Endometrial microvascular endothelial cells (primary cell): ENCODE measurements around the gene SDR9C7. TPM values are rescaled to one million over a fixed set of nuclear protein-coding genes. Genes with fewer than 3 reads are reported as not detected.
"Not testable (repeated sequence)": the region's sequence is repeated elsewhere in the genome, so short reads cannot be mapped to it uniquely, and the experiment has no call there.

Experiments
- in situ Hi-C: cut with HindIII; loops from 2 replicates; pipeline ENCODE4 v1.10.0; 2017; ENCODE audit warnings: low sequenced_read_pairs, low pct_unique_long_range_greater_than_20kb; ENCODE audit errors: inconsistent ontology term
- total RNA-seq: library from RNA; depleted of rRNA; stranded (reverse); fragments of >200 nt; gene quantifications from one replicate; pipeline ENCODE4 v1.2.3, GENCODE V29; 2015; ENCODE audit errors: inconsistent ontology term

The SDR9C7 gene
- total RNA-seq, 1 donor from 2014 or later = not detected

- in situ Hi-C loops = no loop called here
These were observed 20.7 kb upstream of the SDR9C7 start for GRCh38 chr12:56954958-56955355.

DNA sequence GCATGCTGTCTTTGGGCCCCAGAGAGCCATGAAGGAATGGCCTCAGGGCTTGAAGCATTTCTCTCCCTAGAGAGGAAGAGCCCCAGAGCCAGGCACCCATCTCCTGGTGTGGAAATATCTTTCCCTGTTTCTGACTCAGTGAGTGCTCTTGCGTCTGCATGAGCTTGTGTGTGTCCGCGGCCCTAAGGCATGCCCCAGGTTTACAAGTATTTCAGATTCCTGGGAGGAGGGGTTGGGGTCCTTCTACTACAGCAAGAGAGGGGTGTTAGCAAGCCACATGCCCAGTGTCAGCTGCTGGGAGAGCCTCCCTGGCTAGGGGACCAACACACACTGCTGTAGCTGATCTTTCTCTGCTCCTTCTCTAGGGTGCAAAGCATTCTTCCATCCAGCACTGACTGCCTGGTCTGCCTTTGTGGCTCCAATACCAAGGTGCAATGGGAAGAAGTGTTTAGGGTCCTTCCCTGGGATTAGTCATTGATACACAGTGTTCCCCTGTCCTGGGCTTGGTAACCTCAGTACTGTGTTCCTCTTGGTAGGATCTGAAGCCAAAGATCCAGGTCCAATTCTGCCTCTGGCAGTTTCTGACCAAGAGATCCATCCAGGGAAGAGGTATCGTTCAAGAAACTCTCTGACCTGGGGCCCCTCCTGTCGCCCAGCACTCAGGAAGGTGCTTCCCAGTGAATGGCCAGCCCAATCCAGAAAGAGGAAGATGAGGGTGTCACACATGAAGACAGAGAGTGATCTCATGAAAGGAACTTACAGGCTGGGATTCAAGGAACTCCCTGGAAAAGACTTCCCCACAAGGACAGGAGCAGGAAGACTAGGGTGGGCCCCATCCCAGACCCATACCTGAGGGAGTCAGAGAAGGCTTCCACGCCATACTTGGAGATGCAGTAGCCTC, 20.1 kb upstream of the SDR9C7 start:
- in situ Hi-C loops = no loop called here

- in situ Hi-C loops = no loop called here
These were observed 19.1 kb upstream of the SDR9C7 start for GRCh38 chr12:56953314-56953713.

DNA sequence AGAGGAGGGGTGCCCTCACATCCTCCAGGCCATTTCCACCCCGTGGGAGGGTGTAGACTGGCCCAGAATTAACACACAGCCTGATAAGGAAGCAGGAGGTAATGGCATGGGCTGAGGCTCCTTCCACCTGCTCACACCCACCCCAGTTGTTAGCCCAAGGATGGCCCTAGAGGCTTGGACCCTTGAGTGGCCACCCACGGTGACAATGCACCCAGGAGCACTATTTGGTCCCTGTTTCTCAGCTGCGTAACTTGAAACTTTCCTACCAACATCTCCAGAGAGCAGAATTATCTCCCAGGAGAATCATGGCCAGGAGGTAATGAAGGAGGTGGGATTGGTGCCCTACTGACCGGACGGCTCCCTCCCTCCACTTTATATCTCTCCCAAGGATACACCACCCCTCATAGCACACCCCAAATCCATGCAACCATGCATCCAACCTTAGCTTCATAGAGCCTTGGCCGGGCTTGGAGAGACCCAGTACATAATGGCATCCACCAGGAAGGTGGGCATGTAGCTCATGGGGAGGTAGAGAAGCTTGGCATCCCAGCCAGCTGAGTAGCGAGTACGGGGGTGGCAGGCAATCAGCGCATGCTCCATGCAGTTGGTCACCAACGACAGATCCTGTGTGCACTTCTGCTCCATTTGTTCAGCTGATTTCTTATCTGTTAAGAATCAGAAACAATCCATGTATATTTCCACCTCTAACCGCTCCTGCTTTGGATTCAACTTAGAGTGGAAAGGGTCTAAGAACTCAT, 17.6 kb upstream of the SDR9C7 start:
- in situ Hi-C loops = no loop called here

GRCh38 chr12:56948881-56949280, 14.7 kb upstream of the SDR9C7 start:
- in situ Hi-C loops = no loop called here

- in situ Hi-C loops = no loop called here
These were observed 14.2 kb upstream of the SDR9C7 start for GRCh38 chr12:56948457-56948777.

DNA sequence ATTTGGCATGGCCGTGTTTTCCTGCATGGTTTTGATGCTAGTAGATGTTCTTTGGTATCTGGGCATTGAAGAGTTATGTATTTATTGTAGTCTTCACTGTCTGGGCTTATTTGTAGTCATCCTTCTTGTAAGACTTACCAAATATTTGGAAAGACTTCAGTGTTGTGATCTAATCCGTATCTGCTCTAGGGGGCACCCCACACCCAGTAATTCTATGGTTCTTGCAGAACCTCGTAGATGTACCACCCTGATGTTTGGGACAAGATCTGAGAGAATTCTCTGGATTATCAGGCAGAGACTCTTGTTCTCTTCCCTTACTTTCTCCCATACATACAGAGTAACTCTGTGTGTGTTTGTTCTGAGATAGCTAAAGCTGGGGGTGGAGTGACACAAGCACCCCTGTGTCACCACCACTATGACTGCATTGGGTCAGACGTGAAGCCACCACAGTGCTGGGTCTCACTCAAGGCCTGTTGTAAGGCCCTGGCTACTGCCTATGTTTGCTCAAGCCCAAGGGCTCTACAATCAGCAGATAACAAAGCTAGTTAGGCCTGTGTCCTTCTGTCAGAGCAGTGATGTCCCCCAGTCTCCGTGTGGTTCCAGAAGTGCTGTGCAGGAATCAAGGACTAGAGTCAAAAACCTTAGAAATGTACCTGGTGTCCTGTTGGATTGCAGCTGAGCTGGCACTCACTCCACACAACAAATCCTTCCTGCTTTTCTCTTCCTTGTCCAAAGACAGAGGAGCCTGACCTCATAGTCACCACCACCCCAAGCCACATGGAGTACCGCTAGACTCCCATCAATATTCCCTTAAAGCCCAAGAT, 13.6 kb upstream of the SDR9C7 start:
- in situ Hi-C loops = no loop called here

DNA sequence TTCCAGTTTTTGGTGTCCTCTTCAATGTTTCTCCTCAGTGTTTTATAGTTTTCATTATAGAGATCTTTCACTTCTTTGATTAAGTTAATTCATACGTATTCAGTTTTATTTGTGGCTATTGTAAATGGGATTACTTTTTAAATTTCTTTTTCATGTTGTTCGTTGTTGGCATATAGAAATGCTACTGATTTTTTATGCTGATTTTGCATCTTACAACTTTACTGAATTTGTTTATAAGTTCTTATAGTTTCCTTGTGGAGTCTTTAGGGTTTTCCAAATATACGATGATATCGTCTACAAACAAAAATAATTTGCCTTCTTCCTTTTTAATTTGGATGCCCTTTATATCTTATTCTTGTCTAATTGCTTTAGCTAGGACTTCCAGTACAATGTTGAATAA, 9.7 kb upstream of the SDR9C7 start:
- in situ Hi-C loops = no loop called here

DNA sequence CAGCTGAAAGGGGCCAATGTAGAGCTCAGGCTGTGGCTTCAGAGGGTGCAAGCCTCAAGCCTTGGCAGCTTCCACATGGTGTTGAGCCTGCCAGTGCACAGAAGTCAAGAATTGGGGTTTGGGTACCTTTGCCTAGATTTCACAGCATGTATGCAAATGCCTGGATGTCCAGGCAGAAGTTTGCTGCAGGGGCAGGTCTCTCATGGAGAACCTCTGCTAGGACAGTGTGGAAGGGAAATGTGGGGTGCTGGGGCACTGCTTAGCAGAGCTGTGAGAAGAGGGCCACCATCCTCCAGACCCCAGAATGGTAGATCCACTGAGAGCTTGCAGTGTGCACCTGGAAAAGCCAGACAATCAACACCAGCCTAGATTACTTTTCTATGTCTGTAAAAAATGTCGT, 9.2 kb upstream of the SDR9C7 start:
- in situ Hi-C loops = not testable (repeated sequence)

GRCh38 chr12:56941299-56942017, 7.2 kb upstream of the SDR9C7 start:
- in situ Hi-C loops = no loop called here

DNA sequence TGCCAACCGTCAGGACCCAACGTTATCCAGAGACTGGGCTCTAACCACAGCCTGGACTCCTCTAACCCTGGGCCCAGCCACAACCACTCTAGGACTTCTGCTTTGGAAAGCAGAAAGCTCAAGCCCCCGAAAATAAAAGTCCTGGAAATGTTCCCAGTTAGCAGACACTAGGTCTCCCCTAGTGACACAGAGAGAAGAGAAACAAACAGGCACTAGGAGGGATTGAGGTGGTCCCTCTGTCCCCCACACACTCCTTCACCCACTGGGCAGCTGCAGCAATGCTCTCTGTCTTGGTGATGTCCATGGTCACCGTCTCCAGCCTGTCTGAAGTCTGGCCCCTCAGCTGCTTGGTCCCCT, 6.7 kb upstream of the SDR9C7 start:
- in situ Hi-C loops = not testable (repeated sequence)

GRCh38 chr12:56935752-56936151, 1.5 kb upstream of the SDR9C7 start:
- in situ Hi-C loops = no loop called here

DNA sequence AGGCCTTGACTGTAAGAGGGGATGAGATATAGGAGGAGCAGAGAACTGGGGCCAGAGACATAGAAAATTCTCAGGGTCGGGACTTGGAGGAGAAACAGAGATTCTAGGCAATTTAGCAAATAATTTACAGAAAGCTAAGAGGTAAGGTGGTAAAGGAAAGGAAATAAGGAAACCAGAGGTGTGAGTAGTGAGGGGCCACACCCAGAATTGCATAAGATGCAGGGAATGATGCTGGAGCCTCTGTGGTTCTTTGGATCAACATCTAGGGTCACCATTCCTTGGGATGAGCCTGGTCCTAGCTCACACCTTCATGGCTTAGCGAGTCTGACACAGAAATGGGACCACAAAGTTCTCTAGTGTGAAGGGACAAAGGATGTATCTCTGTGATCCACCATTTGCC, 949 bp upstream of the SDR9C7 start:
- in situ Hi-C loops = no loop called here

GRCh38 chr12:56932867-56933266, 1.3 kb downstream of the SDR9C7 start:
- in situ Hi-C loops = no loop called here

- in situ Hi-C loops = no loop called here
These were observed 2.1 kb downstream of the SDR9C7 start for GRCh38 chr12:56932146-56932545.

DNA sequence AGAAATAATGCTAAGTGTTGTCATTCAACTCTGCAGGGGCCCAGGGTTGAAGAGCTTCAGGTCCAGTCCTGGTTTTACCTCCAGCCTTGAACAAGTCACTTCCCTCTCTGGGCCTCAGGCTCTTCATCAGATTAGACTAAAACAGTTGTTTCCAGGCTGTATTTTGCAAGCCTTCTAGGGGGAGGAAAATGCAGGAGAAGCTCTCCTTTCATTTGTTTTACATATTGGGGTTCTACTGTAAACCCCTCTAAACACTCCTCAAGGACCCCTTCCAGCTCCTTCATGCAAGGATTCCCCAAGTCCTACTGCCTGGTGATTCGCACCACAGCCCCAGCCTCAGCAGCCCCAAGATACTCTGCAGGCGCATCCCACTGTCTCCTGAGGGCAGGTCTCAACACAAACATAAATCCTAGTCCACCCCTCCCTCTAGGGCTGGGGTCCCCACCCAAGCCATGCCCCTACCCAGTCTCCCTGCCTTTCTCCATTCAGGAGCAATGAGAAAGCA, 2.7 kb downstream of the SDR9C7 start:
- in situ Hi-C loops = no loop called here

GRCh38 chr12:56930241-56930640, 4.0 kb downstream of the SDR9C7 start:
- in situ Hi-C loops = no loop called here

GRCh38 chr12:56929780-56930179, 4.4 kb downstream of the SDR9C7 start:
- in situ Hi-C loops = no loop called here

DNA sequence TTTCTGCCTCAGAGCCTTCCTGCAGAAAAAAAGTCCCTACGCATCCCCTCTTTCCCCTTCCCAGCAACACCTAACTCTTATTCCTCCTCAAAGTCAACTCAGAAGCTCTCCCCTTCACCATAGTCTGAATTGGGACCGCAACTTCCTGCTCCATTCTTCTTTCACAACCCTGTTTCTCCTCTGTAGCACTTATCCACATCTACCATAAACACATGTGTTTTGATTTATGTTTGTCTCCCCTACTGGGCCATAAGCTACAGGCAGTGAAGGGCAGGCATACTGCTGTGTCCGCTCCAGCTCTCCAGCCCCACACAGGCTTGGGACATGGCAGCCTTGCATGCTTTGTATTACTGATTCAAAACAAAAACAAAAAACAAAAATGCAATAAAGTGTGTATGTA, 5.9 kb downstream of the SDR9C7 start:
- in situ Hi-C loops = no loop called here
